GM18517 (cell line): ENCODE data around the gene SPATA33.
"Not testable (repeated sequence)": the region's sequence is repeated elsewhere in the genome, so short reads cannot be mapped to it uniquely, and the experiment has no call there.

ENCODE experiments used
- ATAC-seq: cut with Tn5 transposase; IDR thresholded peaks from one replicate; pipeline ENCODE4 v1.9.1; 2021; ENCODE audit warnings: mild to moderate bottlenecking, moderate library complexity; ENCODE audit not compliant: unreplicated experiment

Gene SPATA33

DNA sequence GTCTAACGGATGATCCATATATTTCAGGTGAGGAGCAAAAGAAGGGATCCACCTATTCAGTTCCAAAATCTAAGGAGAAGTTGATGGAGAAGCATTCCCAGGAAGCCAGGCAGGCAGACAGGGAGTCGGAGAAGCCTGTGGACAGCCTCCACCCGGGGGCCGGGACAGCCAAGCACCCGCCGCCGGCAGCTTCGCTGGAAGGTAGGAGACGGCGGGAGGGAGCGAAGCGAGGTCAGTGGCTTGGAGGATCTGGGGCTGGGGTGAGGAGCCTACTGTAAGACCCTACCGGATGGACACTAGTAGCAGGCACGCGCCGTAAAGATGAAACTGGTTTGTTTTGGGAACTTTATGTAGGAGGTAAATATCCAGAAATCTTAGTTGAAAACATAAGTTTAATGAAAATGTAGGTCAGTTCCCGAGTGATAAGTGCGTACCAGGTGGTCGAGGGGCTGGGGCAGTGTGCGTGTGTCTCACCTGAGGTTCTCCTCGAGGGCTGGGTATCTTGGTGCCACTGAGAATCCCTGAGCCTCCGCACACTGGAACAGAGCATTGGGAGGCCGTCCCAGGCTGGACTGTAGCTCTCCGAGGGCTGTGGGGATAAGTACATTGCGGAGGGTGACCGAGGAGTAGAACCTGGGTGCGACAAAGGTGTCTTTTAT is 714 bp downstream of the SPATA33 start:
- ATAC-seq: no peak

DNA sequence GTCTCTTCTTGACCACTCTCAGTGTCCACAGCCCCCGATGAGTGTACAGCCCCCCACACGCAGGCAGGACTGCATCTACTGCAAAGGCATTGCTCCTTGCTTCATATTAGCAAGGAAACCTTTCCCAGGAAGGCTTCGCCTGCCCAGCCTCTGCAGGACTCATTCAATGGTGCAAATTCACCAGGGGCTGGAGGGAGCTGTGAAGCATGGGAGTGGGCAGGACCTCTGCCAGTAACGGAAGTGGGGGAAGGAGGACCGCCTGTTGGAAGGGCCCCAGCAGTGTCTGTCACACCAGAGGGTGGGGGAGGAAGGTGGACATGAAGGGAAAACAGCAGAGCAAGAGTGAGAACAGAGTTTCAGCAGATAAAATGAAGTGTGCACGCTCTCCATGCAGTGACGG is 2.5 kb downstream of the SPATA33 start:
- ATAC-seq: no peak

DNA sequence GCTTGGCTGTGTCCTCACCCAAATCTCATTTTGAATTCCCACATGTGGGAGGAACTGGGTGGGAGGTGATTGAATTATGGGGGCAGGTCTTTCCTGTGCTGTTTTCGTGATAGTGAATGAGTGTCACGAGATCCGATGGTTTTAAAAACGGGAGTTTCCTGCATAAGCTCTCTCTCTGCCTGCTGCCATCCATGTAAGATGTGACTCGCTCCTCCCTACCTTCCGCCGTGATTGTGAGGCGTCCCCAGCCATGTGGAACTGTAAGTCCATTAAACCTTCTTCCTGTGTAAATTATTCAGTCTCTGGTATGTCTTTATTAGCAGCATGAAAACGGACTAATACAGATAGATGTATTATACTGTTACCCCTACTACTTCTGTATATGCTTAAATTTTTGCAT is 3.6 kb downstream of the SPATA33 start:
- no peak for ATAC-seq

DNA sequence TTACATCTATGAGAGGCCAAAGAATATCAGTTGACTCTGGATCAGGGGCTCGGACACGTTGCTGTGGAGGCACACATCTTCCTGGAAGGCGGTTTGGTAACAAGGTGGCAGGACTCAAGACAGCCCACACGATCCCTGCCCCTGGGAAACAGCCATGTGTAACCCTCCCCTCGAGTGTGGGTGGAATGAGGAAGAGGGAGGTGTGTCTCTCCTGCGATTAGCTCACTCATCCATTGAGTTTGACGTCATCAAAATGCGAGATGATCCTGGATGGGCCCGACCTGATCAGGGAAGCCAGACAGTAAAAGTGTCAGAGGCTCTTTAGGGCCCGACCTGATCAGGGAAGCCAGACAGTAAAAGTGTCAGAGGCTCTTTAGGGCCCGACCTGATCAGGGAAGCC is 6.6 kb downstream of the SPATA33 start:
- ATAC-seq: not testable (repeated sequence)

DNA sequence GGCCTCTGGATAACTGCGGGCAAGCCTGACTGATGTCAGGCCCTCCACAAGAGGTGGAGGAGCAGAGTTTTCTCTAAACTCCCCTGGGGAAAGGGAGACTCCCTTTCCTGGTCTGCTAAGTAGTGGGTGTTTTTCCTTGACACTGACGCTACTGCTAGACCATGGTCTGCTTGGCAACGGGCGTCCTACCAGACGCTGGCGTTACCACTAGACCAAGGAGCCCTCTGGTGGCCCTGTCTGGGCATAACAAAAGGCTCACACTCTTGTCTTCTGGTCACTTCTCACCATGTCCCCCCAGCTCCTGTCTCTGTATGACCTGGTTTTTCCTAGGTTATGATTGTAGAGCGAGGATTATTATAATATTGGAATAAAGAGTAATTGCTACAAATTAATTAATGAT is 9.4 kb downstream of the SPATA33 start:
- ATAC-seq: not testable (repeated sequence)

DNA sequence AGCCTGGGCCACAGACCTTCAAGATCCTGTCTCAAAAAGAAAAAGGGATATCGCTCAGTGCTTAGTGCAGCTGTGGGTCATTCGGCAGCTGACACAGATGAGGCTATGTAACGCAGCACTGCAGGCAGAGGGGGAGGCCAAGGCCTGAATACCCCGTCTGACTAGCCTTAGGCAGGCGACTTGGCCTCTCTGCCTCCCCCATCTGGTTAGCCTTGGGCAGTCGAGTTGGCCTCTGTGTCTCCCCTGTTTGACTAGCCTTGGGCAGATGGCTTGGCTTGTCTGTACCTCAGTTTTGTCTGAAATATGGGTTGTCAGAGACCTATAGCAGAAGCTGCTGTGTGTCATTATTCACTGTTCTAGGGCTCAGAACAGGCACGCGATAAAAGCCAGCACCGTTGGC is 10.0 kb downstream of the SPATA33 start:
- no peak for ATAC-seq

DNA sequence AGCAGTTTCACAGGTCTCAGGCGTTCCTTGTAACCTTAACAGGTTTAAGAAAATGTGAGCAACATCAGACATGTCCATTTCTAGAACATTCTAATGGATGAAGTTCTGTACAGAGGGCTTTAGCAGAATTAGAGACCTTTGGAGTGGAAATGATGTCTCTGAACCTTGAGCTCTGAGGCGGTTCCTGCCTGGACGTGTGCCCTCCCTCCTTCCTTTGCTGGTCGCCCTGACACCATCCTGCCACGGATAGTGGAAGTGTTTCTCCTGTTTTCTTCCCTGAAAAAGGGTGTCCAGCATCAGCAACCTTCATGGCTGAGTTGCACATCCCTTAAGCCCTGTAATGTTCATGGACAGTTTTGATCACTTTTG is 11.1 kb downstream of the SPATA33 start:
- no peak for ATAC-seq

DNA sequence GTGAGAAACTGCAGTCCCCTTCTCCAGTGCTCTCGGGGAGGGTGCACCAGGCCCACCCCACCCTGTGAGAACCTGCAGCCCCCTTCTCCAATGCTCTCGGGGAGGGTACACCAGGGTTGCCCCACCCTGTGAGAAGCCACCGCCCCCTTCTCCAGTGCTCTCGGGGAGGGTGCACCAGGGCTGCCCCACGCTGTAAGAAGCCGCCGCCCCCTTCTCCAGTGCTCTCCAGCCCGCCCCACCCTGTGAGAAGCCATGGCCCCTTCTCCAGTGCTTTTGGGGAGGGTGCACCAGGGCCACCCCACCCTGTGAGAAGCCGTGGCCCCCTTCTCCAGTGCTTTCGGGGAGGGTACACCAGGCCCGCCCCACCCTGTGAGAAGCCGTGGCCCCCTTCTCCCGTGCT is 12.1 kb downstream of the SPATA33 start:
- no peak for ATAC-seq

DNA sequence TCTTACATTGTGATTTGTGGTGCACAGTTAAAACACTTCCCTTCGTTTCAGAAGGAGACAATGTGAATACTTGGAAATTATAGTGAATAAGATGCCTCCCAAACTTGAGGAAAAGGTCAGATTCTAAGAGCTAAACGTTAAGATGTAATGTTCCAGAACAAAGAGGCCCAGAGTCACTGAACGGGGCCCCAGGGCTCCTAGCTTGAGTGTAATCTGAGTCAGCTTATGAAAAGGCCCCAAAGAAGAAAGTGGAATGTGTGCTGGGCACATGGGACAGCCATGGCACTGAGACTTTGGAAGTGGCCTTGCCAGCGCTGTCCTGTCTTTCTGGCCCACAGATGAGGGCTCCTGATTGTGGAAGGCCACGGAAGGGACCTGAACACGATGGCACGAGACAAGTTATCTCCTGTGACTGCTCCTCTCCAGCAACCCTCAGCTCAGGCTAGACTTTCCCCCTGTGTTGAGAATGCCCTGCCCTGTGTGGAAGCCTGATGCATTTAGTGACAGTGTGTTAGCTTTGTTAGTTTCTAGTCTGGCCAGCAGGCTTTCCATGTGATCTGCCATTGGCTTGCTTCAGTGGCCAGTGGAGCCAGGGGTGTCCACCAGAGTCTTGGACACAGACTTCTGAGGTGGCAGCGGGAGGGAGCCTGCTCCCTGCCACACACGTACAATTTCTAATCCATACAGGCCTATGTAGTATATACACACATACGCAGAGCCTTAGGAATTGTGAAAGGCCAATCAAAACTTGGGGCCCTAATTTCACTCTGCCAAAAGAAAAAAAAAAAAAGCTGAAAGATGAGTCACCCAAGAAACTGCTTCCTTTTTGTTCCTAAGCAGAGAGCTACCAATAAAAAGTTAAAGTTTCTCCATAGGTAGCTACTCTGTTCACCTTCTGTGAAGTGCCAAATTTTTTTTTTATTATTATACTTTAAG is 13.1 kb downstream of the SPATA33 start:
- no peak for ATAC-seq

DNA sequence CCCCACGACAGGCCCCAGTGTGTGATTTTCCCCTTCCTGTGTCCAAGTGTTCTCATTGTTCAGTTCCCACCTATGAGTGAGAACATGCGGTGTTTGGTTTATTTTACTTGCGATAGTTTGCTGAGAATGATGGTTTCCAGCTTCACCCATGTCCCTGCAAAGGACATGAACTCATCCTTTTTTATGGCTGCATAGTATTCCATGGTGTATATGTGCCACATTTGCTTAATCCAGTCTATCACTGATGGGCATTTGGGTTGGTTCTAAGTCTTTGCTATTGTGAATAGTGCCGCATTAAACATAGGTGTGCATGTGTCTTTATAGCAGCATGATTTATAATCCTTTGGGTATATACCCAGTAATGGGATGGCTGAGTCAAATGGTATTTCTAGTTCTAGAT is 13.9 kb downstream of the SPATA33 start:
- not testable (repeated sequence) for ATAC-seq

DNA sequence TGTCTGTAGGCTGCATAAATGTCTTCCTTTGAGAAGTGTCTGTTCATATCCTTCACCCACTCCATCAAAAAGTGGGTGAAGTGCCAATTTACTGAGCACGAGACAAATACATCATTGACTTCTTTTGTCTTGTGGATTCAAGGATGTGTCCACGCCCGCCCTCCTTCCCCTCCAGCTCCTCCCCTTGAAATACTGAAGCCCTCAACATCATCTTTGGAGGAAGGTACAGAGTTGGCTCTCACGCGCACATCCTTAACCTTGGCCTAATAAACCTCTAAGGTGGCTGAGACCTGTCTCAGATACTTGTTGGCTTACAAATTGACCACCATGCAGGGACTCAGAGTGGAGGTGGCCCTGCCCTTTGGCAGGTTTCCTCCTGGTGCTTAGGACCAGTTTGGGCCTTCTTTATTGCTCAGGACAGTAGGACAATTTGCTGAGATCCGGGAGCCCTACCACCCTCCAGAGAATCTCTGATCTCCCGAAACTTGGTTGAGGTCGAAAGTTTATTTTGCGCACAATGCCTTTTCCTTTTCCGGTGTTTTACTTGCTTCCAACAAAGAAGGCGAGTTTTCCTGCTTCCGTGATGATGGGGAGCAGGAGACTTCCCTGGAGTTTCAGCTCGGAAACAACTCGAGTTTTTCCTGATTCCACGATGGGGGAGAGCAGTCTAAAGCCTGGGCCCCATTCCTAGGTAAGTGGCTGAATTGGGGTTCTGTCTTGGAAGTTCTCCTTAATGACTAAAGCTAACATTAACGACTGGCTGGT is 14.7 kb downstream of the SPATA33 start:
- ATAC-seq: no peak

DNA sequence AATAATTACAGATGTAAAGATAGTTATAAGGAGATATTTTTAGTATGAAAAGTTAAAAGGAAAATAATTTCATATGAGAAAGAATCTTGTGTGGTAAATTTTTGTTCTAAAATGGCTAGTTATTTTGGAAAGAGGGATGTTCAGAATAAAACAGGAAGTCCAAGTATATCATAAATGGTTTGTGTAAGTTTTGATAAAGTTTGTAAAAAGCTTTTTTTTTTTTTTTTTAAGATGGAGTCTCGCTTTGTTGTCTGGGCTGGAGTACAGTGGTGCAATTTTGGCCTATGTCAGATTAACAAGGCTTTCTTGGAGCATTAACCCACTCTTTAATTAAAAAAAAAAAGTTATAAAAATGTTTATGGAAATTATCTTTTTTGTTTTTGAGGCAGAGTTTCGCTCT is 20.6 kb downstream of the SPATA33 start:
- ATAC-seq: no peak

DNA sequence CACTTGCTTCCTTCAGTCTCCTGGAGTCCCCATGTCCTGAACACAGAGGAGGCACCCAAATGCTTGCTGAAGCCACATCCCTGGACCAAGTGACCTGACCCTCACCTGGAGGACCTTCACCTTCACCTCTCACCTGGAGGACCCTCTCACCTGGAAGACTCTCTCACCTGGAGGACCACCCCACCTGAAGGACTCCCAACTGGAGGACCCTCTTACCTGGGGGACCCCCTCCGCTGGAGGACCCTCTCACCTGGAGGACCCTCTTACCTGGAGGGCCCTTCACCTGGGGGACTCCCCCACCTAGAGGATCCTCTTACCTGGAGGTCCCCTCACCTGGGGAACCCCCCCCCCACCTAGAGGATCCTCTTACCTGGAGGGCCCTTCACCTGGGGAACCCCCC is 28.3 kb downstream of the SPATA33 start:
- no peak for ATAC-seq

DNA sequence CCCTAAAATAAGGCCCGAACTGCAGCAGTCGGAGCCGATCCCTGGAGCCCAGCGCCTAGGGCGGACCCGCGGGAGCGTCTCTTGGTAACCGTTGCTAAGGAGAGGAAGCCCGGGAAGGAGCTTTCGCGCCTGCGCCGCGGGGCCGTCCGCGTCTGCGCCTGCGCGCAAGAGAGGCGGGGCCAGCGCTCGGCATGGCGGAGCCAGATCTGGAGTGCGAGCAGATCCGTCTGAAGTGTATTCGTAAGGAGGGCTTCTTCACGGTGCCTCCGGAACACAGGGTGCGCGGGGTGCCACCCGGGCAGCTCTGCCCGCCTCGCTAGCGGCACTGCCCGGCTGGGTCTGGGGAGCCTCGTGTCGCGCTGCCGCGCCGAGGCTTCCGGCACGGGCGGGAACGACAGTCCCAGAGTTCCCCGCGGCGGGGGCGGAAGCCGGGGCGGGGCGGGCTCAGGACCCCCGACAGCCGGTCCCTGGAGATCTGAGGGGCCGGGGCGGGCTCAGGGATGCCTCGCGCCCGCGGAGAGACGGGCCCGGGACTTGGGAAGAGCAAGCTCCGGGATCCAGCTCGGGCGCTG is 29.0 kb downstream of the SPATA33 start, which contains the start of gene CDK10:
Gene CDK10 (plus strand): TSS at position 170 of the 572 bp plus-strand sequence. CDS start 22 bp downstream, at position 192.
- peak; percentile 76 for ATAC-seq

DNA sequence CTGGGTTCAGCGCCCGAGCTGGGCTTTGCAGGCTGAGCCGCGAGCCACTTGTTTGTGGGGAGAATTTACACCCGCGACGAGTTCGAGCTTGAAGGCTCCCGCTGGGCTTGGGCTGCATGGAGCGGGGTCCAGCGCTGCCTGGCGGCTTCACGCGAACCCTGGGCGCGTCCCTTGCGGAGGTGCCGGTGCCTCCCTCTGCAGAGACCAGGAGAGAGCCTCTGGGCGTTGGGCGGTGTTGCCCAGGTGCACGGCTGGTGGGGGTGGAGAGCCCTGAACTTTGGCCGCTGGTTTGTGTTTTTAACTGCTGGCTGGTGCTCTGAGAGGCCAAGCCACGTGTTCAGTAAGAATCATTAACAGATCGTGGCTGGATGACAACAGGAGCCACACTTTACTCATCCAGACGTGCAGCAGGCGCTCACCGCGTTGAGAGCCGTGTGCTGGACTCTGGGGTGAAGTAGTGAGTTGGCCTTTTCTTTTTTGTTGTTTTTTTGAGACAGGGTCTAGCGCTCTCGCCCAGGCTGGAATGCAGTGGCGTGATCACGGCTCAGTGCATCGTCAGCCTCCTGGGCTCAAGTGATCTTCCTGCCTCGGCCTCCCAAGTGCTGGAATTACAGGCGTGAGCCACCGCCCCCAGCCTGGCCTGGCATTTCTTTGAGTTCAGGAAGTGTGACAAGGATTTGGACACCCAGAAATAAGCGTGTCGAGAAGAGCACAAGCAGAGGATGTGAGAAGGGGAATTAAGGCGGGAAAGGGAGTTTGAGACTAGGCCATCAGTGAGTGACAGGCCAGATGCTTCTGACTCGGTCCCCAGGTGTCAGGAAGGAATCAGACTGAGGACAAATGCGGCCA is 29.7 kb downstream of the SPATA33 start:
- ATAC-seq: peak; percentile 43

DNA sequence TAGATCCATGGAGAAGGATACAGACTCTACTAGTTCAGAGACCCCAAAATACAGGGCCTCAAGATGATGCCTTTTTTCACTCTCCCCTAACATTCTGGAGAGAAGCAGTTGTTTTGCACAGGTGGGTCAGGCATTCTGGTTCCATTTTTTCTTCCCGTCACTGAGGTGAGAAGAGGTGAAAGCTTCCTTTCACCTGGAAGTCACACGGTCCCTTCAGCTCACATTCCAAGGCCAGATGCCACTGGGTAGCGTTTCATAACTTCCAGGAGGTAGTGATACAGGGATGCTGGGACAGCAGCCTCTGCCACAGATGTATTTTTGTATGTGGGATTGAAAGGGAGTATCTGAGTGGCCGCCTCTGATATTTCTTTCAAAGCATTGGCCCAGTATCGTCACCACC is 30.8 kb downstream of the SPATA33 start:
- ATAC-seq: no peak

DNA sequence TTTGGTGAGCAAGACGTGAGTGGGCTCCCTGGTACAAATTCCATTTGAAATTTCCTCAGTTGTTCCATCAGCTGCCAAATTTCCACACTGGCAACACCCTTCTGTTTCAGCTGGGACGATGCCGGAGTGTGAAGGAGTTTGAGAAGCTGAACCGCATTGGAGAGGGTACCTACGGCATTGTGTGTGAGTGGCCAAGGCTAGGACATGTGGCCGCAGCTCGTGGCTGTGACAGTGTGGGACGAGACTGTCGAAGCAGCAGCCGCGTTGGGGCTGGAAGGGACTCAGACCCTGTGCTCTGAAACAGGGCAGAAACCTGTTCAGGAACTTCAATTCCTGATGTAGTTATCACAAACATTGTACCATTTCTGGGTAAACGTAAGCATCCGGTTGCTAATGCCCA is 31.5 kb downstream of the SPATA33 start:
- ATAC-seq: no peak

DNA sequence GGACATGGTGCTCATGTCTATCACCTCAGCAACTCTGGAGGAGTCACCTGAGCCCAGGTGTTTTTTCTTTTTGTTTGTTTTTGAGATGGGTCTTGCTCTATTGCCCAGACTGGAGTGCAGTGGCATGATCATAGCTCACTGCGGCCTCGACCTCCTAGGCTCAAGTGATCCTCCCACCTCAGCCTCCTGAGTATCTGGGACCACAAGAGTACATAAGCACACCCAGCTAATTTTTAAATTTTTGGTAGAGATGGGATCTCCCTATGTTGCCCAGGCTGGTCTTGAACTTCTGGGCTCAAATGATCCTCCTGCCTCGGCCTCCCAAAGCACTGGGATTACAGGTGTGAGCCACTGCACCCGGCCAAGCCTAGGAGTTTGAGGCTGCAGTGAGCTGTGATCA is 32.0 kb downstream of the SPATA33 start:
- ATAC-seq: not testable (repeated sequence)

DNA sequence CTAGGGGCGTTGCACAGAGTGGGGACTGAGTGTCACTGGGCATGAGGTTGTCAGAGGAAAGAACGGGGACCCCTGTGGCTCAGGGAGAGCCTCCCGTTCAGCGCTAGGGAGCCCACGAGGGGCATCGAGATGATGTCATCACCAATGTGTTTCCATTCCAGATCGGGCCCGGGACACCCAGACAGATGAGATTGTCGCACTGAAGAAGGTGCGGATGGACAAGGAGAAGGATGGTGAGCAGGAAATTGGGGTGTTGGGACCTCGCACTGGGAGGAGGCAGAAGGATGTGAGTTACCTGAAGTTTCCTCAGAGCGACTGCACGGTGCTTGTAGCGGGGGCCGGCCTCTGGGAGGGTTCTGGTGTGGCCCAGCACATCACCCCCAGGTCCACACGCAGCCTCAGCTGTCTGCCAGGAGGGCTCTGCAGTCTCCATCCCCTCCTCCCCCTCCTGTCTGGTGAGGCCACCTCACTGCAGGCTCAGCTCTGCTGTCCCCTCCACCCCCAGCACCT is 32.8 kb downstream of the SPATA33 start:
- ATAC-seq: no peak
